Liver (tissue), 9 donors: ENCODE data around the gene COPZ1. TPM values are rescaled to one million over a fixed set of nuclear protein-coding genes. Genes with fewer than 3 reads are reported as not detected.
A peak's percentile ranks its signal among the peaks of the same experiment; 100 is the strongest.

Experiments used
- DNase-seq: peaks from one replicate; pipeline ENCODE4 v3.0.0-alpha.2; 2017; ENCODE audit warnings: low spot score
- H3K27ac ChIP-seq, 2 donors: one replicate each; pipeline ENCODE4 v1.7.0; 2013; ENCODE audit warnings: inconsistent platforms in 2 of 2, low read length in 2 of 2, control low read depth in 1 of 2, low read depth in 1 of 2, mild to moderate bottlenecking in 1 of 2
- H3K27me3 ChIP-seq, 4 donors: one replicate each; pipeline versions ENCODE4 v1.6.1 to v1.7.0; 2013; ENCODE audit warnings: low read length in 3 of 4, inconsistent platforms in 1 of 4, mild to moderate bottlenecking in 1 of 4, moderate library complexity in 1 of 4; ENCODE audit not compliant: control insufficient read depth in 4 of 4, insufficient read depth in 4 of 4
- H3K36me3 ChIP-seq, 4 donors: one replicate each; pipeline versions ENCODE4 v1.6.1 to v1.7.0; 2013; ENCODE audit warnings: low read length in 3 of 4, mild to moderate bottlenecking in 3 of 4, low read depth in 1 of 4, moderate library complexity in 1 of 4; ENCODE audit not compliant: control insufficient read depth in 4 of 4, insufficient read depth in 3 of 4
- H3K4me1 ChIP-seq, 4 donors: one replicate each; pipeline versions ENCODE4 v1.6.1 to v1.7.0; 2013; ENCODE audit warnings: low read length in 3 of 4, mild to moderate bottlenecking in 3 of 4, moderate library complexity in 1 of 4; ENCODE audit not compliant: control insufficient read depth in 4 of 4, insufficient read depth in 4 of 4
- H3K4me3 ChIP-seq, 3 donors: one replicate each; pipeline versions ENCODE4 v1.6.1 to v1.7.0; 2013; ENCODE audit warnings: low read length in 3 of 3, control low read depth in 1 of 3, low read depth in 1 of 3, mild to moderate bottlenecking in 1 of 3
- H3K9ac ChIP-seq, 2 donors: one replicate each; pipeline ENCODE4 v1.7.0; 2013; ENCODE audit warnings: low read length in 2 of 2, mild to moderate bottlenecking in 2 of 2, moderate library complexity in 2 of 2, control low read depth in 1 of 2, low read depth in 1 of 2
- H3K9me3 ChIP-seq, 4 donors: one replicate each; pipeline versions ENCODE4 v1.6.1 to v1.7.0; 2013; ENCODE audit warnings: low read length in 3 of 4; ENCODE audit not compliant: control insufficient read depth in 4 of 4
- ATF3 ChIP-seq: IDR thresholded peaks from 2 replicates; pipeline ENCODE4 v1.6.1; 2016; ENCODE audit warnings: antibody characterized with exemption
- CTCF ChIP-seq: fragments of 150-350 bp; IDR thresholded peaks from 2 replicates; pipeline ENCODE4 v1.5.1; 2017; ENCODE audit warnings: improper control_type of control experiment, low read depth, low read length; ENCODE audit not compliant: missing input control
- EGR1 ChIP-seq, 2 donors: IDR thresholded peaks; 2 replicates each; pipeline ENCODE4 v1.6.1; 2016 to 2018; ENCODE audit warnings: antibody characterized with exemption in 2 of 2, low read depth in 2 of 2
- FOXA1 ChIP-seq: IDR thresholded peaks from 2 replicates; pipeline ENCODE4 v1.6.1; 2016; ENCODE audit warnings: antibody characterized with exemption
- FOXA2 ChIP-seq: IDR thresholded peaks from 2 replicates; pipeline ENCODE4 v1.6.1; 2016; ENCODE audit warnings: antibody characterized with exemption
- GABPA ChIP-seq, 2 donors: IDR thresholded peaks in 1 of 2; conservative IDR thresholded peaks in 1 of 2; 2 replicates each; pipeline ENCODE4 v1.6.1; 2016; ENCODE audit warnings: antibody characterized with exemption in 2 of 2, mild to moderate bottlenecking in 1 of 2, moderate library complexity in 1 of 2
- HNF4G ChIP-seq: IDR thresholded peaks from 2 replicates; pipeline ENCODE4 v1.6.1; 2016; ENCODE audit warnings: antibody characterized with exemption
- JUND ChIP-seq, 2 donors: IDR thresholded peaks; 2 replicates each; pipeline ENCODE4 v1.6.1; 2016; ENCODE audit warnings: antibody characterized with exemption in 2 of 2
- MAX ChIP-seq: IDR thresholded peaks from 2 replicates; pipeline ENCODE4 v1.6.1; 2016; ENCODE audit warnings: antibody characterized with exemption
- RAD21 ChIP-seq, 2 donors: IDR thresholded peaks; 2 replicates each; pipeline ENCODE4 v1.6.1; 2016; ENCODE audit warnings: antibody characterized with exemption in 2 of 2, mild to moderate bottlenecking in 2 of 2
- RXRA ChIP-seq, 2 donors: IDR thresholded peaks; 2 replicates each; pipeline ENCODE4 v1.6.1; 2017 to 2018; ENCODE audit warnings: antibody characterized with exemption in 2 of 2, mild to moderate bottlenecking in 1 of 2
- SP1 ChIP-seq: IDR thresholded peaks from 2 replicates; pipeline ENCODE4 v1.6.1; 2018; ENCODE audit warnings: antibody characterized with exemption, mild to moderate bottlenecking
- TAF1 ChIP-seq: conservative IDR thresholded peaks from 2 replicates; pipeline ENCODE4 v1.6.1; 2016; ENCODE audit warnings: antibody characterized with exemption, mild to moderate bottlenecking
- YY1 ChIP-seq: IDR thresholded peaks from 2 replicates; pipeline ENCODE4 v1.6.1; 2016; ENCODE audit warnings: antibody characterized with exemption, mild to moderate bottlenecking
- WGBS: extraction: QIAGEN DNeasy Blood & Tissue Kit; methylation state at CpG from one replicate; pipeline ENCODE4 v1.1.7; 2013; 5-methylcytosine and 5-hydroxymethylcytosine counted together
- polyA plus RNA-seq, 2 donors: library from polyadenylated mRNA; stranded (reverse) in 1 of 2; unstranded in 1 of 2; fragments of 200-250 nt in 1 of 2; fragments of >200 nt in 1 of 2; fragmentation: Nextera tagmentation in 1 of 2; extraction: Ambion mirVana in 1 of 2; gene quantifications; one replicate each; pipeline versions ENCODE4 v1.2.1 to v1.2.3, GENCODE V29; 2013 to 2015
- total RNA-seq, 2 donors: library from RNA; depleted of rRNA; stranded (reverse); fragments of >200 nt; gene quantifications; one replicate each; pipeline ENCODE4 v1.2.3, GENCODE V29; 2014
- TF ChIP-seq, protein P1 (sequence below): IDR thresholded peaks from 2 replicates; pipeline ENCODE4 v1.6.1; 2016; ENCODE audit warnings: antibody characterized with exemption
- donor health status: healthy.
- donor health status: healthy.
- donor health status: healthy.
- donor health status: healthy.
- donor health status: healthy.

Gene COPZ1
- total and polyA plus RNA-seq, 4 donors, result 54.6 to 92.6 (median 79.8) TPM

DNA sequence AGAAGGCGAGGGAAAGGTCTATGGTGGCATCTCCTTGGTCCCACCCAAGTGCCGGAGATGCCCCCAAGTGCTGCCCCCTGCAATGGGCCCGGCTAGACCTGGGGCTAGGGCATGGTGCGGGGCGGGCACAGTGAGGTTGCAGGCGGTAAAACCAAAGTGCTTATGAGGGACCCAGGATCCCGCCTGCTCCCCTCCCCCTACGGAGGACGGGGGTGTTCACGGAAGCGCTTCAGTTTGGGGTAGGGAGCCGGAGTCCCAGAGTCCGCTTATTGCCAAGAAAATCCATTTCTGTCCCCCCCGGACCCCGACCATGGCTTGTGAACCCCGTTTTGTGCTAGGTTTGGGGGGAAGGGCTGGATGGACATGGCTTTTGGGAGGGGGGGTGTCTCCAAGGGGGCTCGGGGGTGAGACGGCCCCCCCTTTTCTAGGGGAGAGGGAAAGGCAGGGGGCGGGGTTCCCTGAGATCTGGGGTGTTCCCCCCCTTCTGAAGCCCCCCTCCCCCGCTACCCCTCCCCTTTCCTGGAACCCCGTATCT is 44.7 kb downstream of the COPZ1 start (continued):
- TF ChIP-seq, protein P1, sequence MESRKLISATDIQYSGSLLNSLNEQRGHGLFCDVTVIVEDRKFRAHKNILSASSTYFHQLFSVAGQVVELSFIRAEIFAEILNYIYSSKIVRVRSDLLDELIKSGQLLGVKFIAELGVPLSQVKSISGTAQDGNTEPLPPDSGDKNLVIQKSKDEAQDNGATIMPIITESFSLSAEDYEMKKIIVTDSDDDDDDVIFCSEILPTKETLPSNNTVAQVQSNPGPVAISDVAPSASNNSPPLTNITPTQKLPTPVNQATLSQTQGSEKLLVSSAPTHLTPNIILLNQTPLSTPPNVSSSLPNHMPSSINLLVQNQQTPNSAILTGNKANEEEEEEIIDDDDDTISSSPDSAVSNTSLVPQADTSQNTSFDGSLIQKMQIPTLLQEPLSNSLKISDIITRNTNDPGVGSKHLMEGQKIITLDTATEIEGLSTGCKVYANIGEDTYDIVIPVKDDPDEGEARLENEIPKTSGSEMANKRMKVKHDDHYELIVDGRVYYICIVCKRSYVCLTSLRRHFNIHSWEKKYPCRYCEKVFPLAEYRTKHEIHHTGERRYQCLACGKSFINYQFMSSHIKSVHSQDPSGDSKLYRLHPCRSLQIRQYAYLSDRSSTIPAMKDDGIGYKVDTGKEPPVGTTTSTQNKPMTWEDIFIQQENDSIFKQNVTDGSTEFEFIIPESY, result no peak
- TF ChIP-seq RXRA (IDR thresholded peaks at IDR 0.05) (no peak), CTCF (no peak)

GRCh38 chr12:54370171-54370730 is 45.3 kb downstream of the COPZ1 start:
- Histone ChIP-seq H3K27me3 (no peaks in the 10 kb centered on the region), H3K4me3 (peak overlapping the region in 1 of 3 donors; percentile 7), H3K4me1 (peaks cover 0 to 5% (median 3%) of the 10 kb centered on the region in 4 donors), H3K27ac (no peak overlapping the region), H3K9me3 (no peaks in the 10 kb centered on the region), H3K9ac (no peak overlapping the region), H3K36me3 (peaks cover 0 to 8% (median 0%) of the 10 kb centered on the region in 4 donors)
- DNase-seq, result peak; percentile 80
- TF ChIP-seq CTCF (peak; percentile 83), GABPA (IDR thresholded peaks at IDR 0.05 in 1 of 2, conservative IDR thresholded peaks at IDR 0.05 in 1 of 2) (no peak), RAD21 (IDR thresholded peaks at IDR 0.05) (peak; percentile 50 to 73), SP1 (no peak)
- WGBS, result 40% methylated on average over 44 of the region's 44 CpGs

- H3K27ac ChIP-seq, result no peak overlapping the region
- no peaks in the 10 kb centered on the region for H3K9me3 ChIP-seq
- peaks cover 0 to 8% (median 2%) of the 10 kb centered on the region in 4 donors for H3K36me3 ChIP-seq
- no peaks in the 10 kb centered on the region for H3K27me3 ChIP-seq
- 78% methylated on average over 5 of the region's 5 CpGs for WGBS
- H3K9ac ChIP-seq, result no peak overlapping the region
- H3K4me3 ChIP-seq, result no peak overlapping the region
- DNase-seq, result no peak
- H3K4me1 ChIP-seq, result peaks cover 0 to 5% (median 3%) of the 10 kb centered on the region in 4 donors
- TF ChIP-seq HNF4G (no peak), ATF3 (no peak), RAD21 (IDR thresholded peaks at IDR 0.05) (no peak), YY1 (no peak), GABPA (IDR thresholded peaks at IDR 0.05 in 1 of 2, conservative IDR thresholded peaks at IDR 0.05 in 1 of 2) (no peak), CTCF (no peak), EGR1 (IDR thresholded peaks at IDR 0.05; ENCODE audit: low read depth in 2 of 2) (no peak), JUND (IDR thresholded peaks at IDR 0.05) (no peak), MAX (no peak), FOXA2 (no peak), FOXA1 (no peak), TAF1 (no peak), RXRA (IDR thresholded peaks at IDR 0.05) (no peak), SP1 (no peak)
- TF ChIP-seq, protein P1, result no peak
Measured at GRCh38 chr12:54371328-54372112, 46.6 kb downstream of the COPZ1 start.
